ENCODE data around the gene ZDHHC8.

Gene ZDHHC8

GRCh38 chr22:20191000-20191515 is 59.5 kb downstream of the ZDHHC8 start:
- TF ChIP-seq, protein P1, sequence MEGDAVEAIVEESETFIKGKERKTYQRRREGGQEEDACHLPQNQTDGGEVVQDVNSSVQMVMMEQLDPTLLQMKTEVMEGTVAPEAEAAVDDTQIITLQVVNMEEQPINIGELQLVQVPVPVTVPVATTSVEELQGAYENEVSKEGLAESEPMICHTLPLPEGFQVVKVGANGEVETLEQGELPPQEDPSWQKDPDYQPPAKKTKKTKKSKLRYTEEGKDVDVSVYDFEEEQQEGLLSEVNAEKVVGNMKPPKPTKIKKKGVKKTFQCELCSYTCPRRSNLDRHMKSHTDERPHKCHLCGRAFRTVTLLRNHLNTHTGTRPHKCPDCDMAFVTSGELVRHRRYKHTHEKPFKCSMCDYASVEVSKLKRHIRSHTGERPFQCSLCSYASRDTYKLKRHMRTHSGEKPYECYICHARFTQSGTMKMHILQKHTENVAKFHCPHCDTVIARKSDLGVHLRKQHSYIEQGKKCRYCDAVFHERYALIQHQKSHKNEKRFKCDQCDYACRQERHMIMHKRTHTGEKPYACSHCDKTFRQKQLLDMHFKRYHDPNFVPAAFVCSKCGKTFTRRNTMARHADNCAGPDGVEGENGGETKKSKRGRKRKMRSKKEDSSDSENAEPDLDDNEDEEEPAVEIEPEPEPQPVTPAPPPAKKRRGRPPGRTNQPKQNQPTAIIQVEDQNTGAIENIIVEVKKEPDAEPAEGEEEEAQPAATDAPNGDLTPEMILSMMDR (IDR thresholded peaks at IDR 0.05; ENCODE audit: borderline replicate concordance, extremely low read depth, low read length, poor library complexity, severe bottlenecking) = no peak
- no peak for TF ChIP-seq EZH2 (IDR thresholded peaks at IDR 0.05; ENCODE audit: borderline replicate concordance, low read depth, low read length, severe bottlenecking)
- no peak overlapping the region for H2AFZ ChIP-seq (ENCODE audit: low read depth, low read length)
- no peak for ATAC-seq (ENCODE audit: insufficient read depth, low read depth)

GRCh38 chr22:20191803-20192202 is 60.2 kb downstream of the ZDHHC8 start:
- Histone ChIP-seq H3K4me1 (ENCODE audit: insufficient read depth, low read length) (no peaks in the 10 kb centered on the region), H2AFZ (ENCODE audit: low read depth, low read length) (no peak overlapping the region), H3K79me2 (ENCODE audit: insufficient read depth, low read length) (no peaks in the 10 kb centered on the region), H3K4me2 (ENCODE audit: insufficient read depth, low read length) (no peak overlapping the region), H3K9ac (ENCODE audit: low read depth, low read length) (no peak overlapping the region), H3K27ac (ENCODE audit: low read length) (no peak overlapping the region), H3K36me3 (ENCODE audit: insufficient read depth, low read length) (no peaks in the 10 kb centered on the region), H3K9me3 (ENCODE audit: insufficient read depth, low read length, severe bottlenecking) (no peaks in the 10 kb centered on the region), H3K4me3 (ENCODE audit: low read depth in 1 of 2, low read length in 2 of 2) (no peak overlapping the region), H3K27me3 (ENCODE audit: insufficient read depth, low read length, poor library complexity) (no peaks in the 10 kb centered on the region), H4K20me1 (ENCODE audit: insufficient read depth, low read length) (no peaks in the 10 kb centered on the region)
- DNase-seq (no peak), ATAC-seq (ENCODE audit: insufficient read depth, low read depth) (no peak)
- TF ChIP-seq, protein P1 (IDR thresholded peaks at IDR 0.05; ENCODE audit: borderline replicate concordance, extremely low read depth, low read length, poor library complexity, severe bottlenecking) = no peak
- no peak for TF ChIP-seq EZH2 (IDR thresholded peaks at IDR 0.05; ENCODE audit: borderline replicate concordance, low read depth, low read length, severe bottlenecking)

More at GRCh38 chr22:20191000-20191515, 59.5 kb downstream of the ZDHHC8 start:
- no peaks in the 10 kb centered on the region for H4K20me1 ChIP-seq (ENCODE audit: insufficient read depth, low read length)
- no peaks in the 10 kb centered on the region for H3K4me1 ChIP-seq (ENCODE audit: insufficient read depth, low read length)
- no peaks in the 10 kb centered on the region for H3K36me3 ChIP-seq (ENCODE audit: insufficient read depth, low read length)
- no peak overlapping the region for H3K27ac ChIP-seq (ENCODE audit: low read length)
- no peak overlapping the region for H3K9ac ChIP-seq (ENCODE audit: low read depth, low read length)
- H3K9me3 ChIP-seq (ENCODE audit: insufficient read depth, low read length, severe bottlenecking) = no peaks in the 10 kb centered on the region
- H3K27me3 ChIP-seq (ENCODE audit: insufficient read depth, low read length, poor library complexity) = no peaks in the 10 kb centered on the region
- no peak overlapping the region for H3K4me3 ChIP-seq (ENCODE audit: low read depth in 1 of 2, low read length in 2 of 2)
- H3K4me2 ChIP-seq (ENCODE audit: insufficient read depth, low read length) = no peak overlapping the region
- no peaks in the 10 kb centered on the region for H3K79me2 ChIP-seq (ENCODE audit: insufficient read depth, low read length)
- no peak for DNase-seq

GRCh38 chr22:20192293-20192971 is 60.8 kb downstream of the ZDHHC8 start:
- no peak overlapping the region for H3K4me3 ChIP-seq (ENCODE audit: low read depth in 1 of 2, low read length in 2 of 2)
- no peak overlapping the region for H2AFZ ChIP-seq (ENCODE audit: low read depth, low read length)
- DNase-seq (no peak), ATAC-seq (ENCODE audit: insufficient read depth, low read depth) (no peak)
- TF ChIP-seq EZH2 (IDR thresholded peaks at IDR 0.05; ENCODE audit: borderline replicate concordance, low read depth, low read length, severe bottlenecking) = no peak
- TF ChIP-seq, protein P1 (IDR thresholded peaks at IDR 0.05; ENCODE audit: borderline replicate concordance, extremely low read depth, low read length, poor library complexity, severe bottlenecking) = no peak
- H3K4me1 ChIP-seq (ENCODE audit: insufficient read depth, low read length) = no peaks in the 10 kb centered on the region
- H3K27ac ChIP-seq (ENCODE audit: low read length) = no peak overlapping the region
- no peaks in the 10 kb centered on the region for H3K27me3 ChIP-seq (ENCODE audit: insufficient read depth, low read length, poor library complexity)
- H3K36me3 ChIP-seq (ENCODE audit: insufficient read depth, low read length) = no peaks in the 10 kb centered on the region
- no peak overlapping the region for H3K4me2 ChIP-seq (ENCODE audit: insufficient read depth, low read length)
- H3K9me3 ChIP-seq (ENCODE audit: insufficient read depth, low read length, severe bottlenecking) = no peaks in the 10 kb centered on the region
- H4K20me1 ChIP-seq (ENCODE audit: insufficient read depth, low read length) = no peaks in the 10 kb centered on the region
- H3K79me2 ChIP-seq (ENCODE audit: insufficient read depth, low read length) = no peaks in the 10 kb centered on the region
- H3K9ac ChIP-seq (ENCODE audit: low read depth, low read length) = no peak overlapping the region
